Retinal pigment epithelial cell (primary cell): ENCODE data around the gene RAB35.

Experiments
- DNase-seq: peaks from one replicate; pipeline ENCODE4 v3.0.0-alpha.2; 2010; ENCODE audit warnings: low read depth
- H3K4me3 ChIP-seq: 2 replicates; pipeline ENCODE4 v1.5.1; 2011; ENCODE audit warnings: mild to moderate bottlenecking, low read length, control low read depth, moderate library complexity
- CTCF ChIP-seq: conservative IDR thresholded peaks from 2 replicates; pipeline ENCODE4 v1.5.1; 2011; ENCODE audit warnings: low read depth, low read length, control low read depth, inconsistent platforms

RAB35 gene

GRCh38 chr12:120134307-120134980 is 17.9 kb upstream of the RAB35 start:
- TF ChIP-seq CTCF = no peak
- H3K4me3 ChIP-seq = no peak overlapping the region
- DNase-seq = no peak

GRCh38 chr12:120132863-120133385 is 16.4 kb upstream of the RAB35 start:
- no peak for TF ChIP-seq CTCF
- DNase-seq = no peak
- no peak overlapping the region for H3K4me3 ChIP-seq

- no peak overlapping the region for H3K4me3 ChIP-seq
- TF ChIP-seq CTCF = no peak
- no peak for DNase-seq
Measured at GRCh38 chr12:120132054-120132836, 15.7 kb upstream of the RAB35 start.

GRCh38 chr12:120131116-120131515 is 14.6 kb upstream of the RAB35 start:
- TF ChIP-seq CTCF = no peak
- H3K4me3 ChIP-seq = no peak overlapping the region
- no peak for DNase-seq

- no peak overlapping the region for H3K4me3 ChIP-seq
- no peak for DNase-seq
- TF ChIP-seq CTCF = no peak
Measured at GRCh38 chr12:120130011-120130410, 13.5 kb upstream of the RAB35 start.

- H3K4me3 ChIP-seq = no peak overlapping the region
- TF ChIP-seq CTCF = no peak
- no peak for DNase-seq
Measured at GRCh38 chr12:120126635-120127005, 10.1 kb upstream of the RAB35 start.
